Heart left ventricle (tissue), 16 donors: Measurements from ENCODE around the gene OR14K1. TPM values are rescaled to one million over a fixed set of nuclear protein-coding genes. Genes with fewer than 3 reads are reported as not detected.

Source experiments
- ATAC-seq, 4 donors: fragments of 200-7000 bp; cut with Tn5 transposase; one replicate each; pipeline ENCODE4 v1.9.1; 2020 to 2022; ENCODE audit warnings: moderate library complexity in 4 of 4, mild to moderate bottlenecking in 3 of 4, moderate number of reproducible peaks in 1 of 4
- DNase-seq, 5 donors: peaks; one replicate each; pipeline ENCODE4 v3.0.0-alpha.2; 2020
- H3K27ac ChIP-seq, 12 donors: fragments of 200-600 bp; sonication (generic) in 4 of 12; one replicate each; pipeline versions ENCODE4 v1.5.0 to v1.8.0; 2016 to 2022; ENCODE audit warnings: mild to moderate bottlenecking in 2 of 12
- H3K27me3 ChIP-seq, 9 donors: fragments of 200-600 bp; sonication (generic) in 2 of 9; one replicate each; pipeline versions ENCODE4 v1.5.1 to v1.8.0; 2016 to 2022; ENCODE audit warnings: mild to moderate bottlenecking in 3 of 9
- H3K36me3 ChIP-seq, 9 donors: fragments of 200-600 bp; sonication (generic) in 2 of 9; one replicate each; pipeline versions ENCODE4 v1.5.0 to v1.8.0; 2018 to 2022; ENCODE audit warnings: mild to moderate bottlenecking in 2 of 9
- H3K4me1 ChIP-seq, 12 donors: fragments of 200-600 bp; sonication (generic) in 4 of 12; one replicate each; pipeline versions ENCODE4 v1.5.0 to v1.8.0; 2016 to 2022; ENCODE audit warnings: mild to moderate bottlenecking in 3 of 12
- H3K4me3 ChIP-seq, 12 donors: fragments of 200-600 bp; sonication (generic) in 4 of 12; one replicate each; pipeline versions ENCODE4 v1.5.0 to v1.8.0; 2017 to 2022; ENCODE audit warnings: mild to moderate bottlenecking in 9 of 12, moderate library complexity in 4 of 12
- H3K9me3 ChIP-seq, 12 donors: fragments of 200-600 bp; sonication (generic) in 4 of 12; one replicate each; pipeline versions ENCODE4 v1.5.0 to v1.8.0; 2016 to 2022; ENCODE audit warnings: mild to moderate bottlenecking in 1 of 12
- POLR2A ChIP-seq, 2 donors: fragments of 450-650 bp; IDR thresholded peaks; one replicate each; pipeline ENCODE4 v1.6.1; 2017; ENCODE audit warnings: antibody characterized with exemption in 2 of 2, mild to moderate bottlenecking in 2 of 2, moderate library complexity in 2 of 2
- WGBS, 4 donors: extraction: QIAGEN DNeasy Blood & Tissue Kit in 2 of 4; methylation state at CpG; one replicate each; pipeline versions ENCODE4 v1.1.5 to v1.1.7; 2013 to 2018; 5-methylcytosine and 5-hydroxymethylcytosine counted together
- intact Hi-C, 10 donors: fragments of 100-400 bp; cut with DNase I; formaldehyde crosslinking; loops; one replicate each; pipeline versions ENCODE4 v1.11.1 to v1.14.2; 2022
- polyA plus RNA-seq, 2 donors: library from polyadenylated mRNA; stranded (reverse); fragments of 200-250 nt; gene quantifications; one replicate each; pipeline ENCODE4 v1.2.3, GENCODE V29; 2013
- total RNA-seq, 9 donors: library from RNA; depleted of rRNA in 2 of 9; stranded (reverse); fragments of >200 nt in 2 of 9; fragmentation: NEBNext Ultra II Directional in 3 of 9; extraction: Animal tissue kit (Norgen Biotek cat#: 25700) in 3 of 9; gene quantifications; one replicate each; pipeline versions ENCODE4 v1.1.0 to v1.2.4, GENCODE V29; 2016 to 2023
- TF ChIP-seq, protein P1 (sequence below), 12 donors: fragments of 200-600 bp; sonication (generic) in 4 of 12; IDR thresholded peaks; one replicate each; pipeline versions ENCODE4 v1.5.0 to v1.8.0; 2018 to 2022; ENCODE audit warnings: antibody characterized with exemption in 12 of 12, mild to moderate bottlenecking in 5 of 12
- donor health status: ischemic (EF 13 %, LVEDD 7.1; RV severe dilation, severe dysfunction).
- donor health status: healthy with polysubstance abuse.
- donor health status: DM: no; HTN: yes; CAD: no.
- donor health status: DM: no; HTN: no; CAD: no.
- donor health status: ischemic (EF 25% LVEDD 6.9; RV normal size, moderate dysfunction).
- donor health status: ischemic (EF 25% LVEDD 5.7; RV mildly dilated, moderate dysfunction).
- donor health status: healthy.
- donor health status: DM: yes; HTN: yes; CAD: no.
- donor health status: ischemic (EF 35%, LVEDD 5.7; RV mildly dilated, moderate dysfunction).
- donor health status: nonischemic (EF 11% LVEDD 7.7; RV severe dilation, severe dysfunction).
- donor health status: DM: yes; HTN: yes; CAD: no.
- donor health status: PGD.
- donor health status: ischemic (EF 29% LVEDD 5.4; RV normal size, mild dysfunction).
- donor health status: nonischemic (EF 23%, LVEDD 6.1; RV moderate dilation, normal function).

Gene OR14K1
- total and polyA plus RNA-seq, 11 donors = not detected

DNA sequence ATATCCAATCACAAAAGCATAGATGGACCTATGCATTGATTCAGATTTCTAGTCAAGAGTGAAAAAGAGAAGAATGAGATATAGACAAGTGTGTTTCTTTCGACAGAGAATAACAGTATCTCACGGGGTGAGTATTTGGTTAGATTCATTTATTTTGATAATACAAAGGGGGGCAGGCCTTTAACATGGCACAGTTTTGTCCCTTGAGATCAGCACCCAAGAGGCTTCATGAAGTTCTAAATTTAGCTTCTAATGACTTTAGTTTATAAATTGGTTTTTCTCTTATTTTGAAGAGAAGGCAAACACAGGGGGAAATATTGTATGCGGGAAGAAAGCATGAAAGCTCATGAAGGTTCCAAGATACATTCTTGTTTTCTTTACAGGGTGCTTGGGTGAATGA lies 22.0 kb downstream of the OR14K1 start, which contains the start of gene OR1C1:
TSS of gene OR1C1 (minus strand) at position 101 of the 400 bp plus-strand sequence. CDS start 2,150 bp downstream, outside the sequence.
- H3K4me3 ChIP-seq = no peak within 1 kb of the TSS
- ATAC-seq (no peak), DNase-seq (no peak)
- no peaks in the 10 kb centered on the region for H3K4me1 ChIP-seq
- no peaks in the 10 kb centered on the region for H3K9me3 ChIP-seq
- intact Hi-C loops = no loop called here
- 92 to 96% (median 94%) methylated on average over 3 of the region's 3 CpGs for WGBS, 4 donors
- H3K27me3 ChIP-seq = no peaks in the 10 kb centered on the region
- H3K27ac ChIP-seq = no peak within 1 kb of the TSS
- H3K36me3 ChIP-seq = no peaks in the 10 kb centered on the region
- TF ChIP-seq, protein P1, sequence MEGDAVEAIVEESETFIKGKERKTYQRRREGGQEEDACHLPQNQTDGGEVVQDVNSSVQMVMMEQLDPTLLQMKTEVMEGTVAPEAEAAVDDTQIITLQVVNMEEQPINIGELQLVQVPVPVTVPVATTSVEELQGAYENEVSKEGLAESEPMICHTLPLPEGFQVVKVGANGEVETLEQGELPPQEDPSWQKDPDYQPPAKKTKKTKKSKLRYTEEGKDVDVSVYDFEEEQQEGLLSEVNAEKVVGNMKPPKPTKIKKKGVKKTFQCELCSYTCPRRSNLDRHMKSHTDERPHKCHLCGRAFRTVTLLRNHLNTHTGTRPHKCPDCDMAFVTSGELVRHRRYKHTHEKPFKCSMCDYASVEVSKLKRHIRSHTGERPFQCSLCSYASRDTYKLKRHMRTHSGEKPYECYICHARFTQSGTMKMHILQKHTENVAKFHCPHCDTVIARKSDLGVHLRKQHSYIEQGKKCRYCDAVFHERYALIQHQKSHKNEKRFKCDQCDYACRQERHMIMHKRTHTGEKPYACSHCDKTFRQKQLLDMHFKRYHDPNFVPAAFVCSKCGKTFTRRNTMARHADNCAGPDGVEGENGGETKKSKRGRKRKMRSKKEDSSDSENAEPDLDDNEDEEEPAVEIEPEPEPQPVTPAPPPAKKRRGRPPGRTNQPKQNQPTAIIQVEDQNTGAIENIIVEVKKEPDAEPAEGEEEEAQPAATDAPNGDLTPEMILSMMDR (IDR thresholded peaks at IDR 0.05) = no peak
- TF ChIP-seq POLR2A (IDR thresholded peaks at IDR 0.05) = no peak

DNA sequence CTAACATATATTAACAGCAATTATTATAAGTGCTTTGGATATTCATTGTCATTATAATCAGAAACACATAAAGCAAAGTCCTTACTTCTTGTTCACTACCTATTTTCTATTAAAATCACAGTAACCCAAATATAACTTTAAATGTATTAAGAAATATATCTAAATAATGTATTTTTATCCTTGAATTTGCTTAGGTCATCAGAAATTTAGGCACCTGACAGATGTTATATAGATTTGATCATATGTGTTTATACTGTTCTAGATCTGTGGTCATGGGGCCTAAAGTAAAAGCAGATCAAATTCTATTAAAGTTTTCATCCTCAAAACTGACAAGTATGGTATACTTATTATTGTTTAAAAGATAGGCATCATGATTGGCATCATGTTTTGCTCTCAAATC lies 31.2 kb downstream of the OR14K1 start:
- Histone ChIP-seq H3K36me3 (no peaks in the 10 kb centered on the region), H3K4me3 (no peak overlapping the region), H3K9me3 (peaks cover 0 to 3% (median 0%) of the 10 kb centered on the region in 12 donors), H3K4me1 (no peaks in the 10 kb centered on the region), H3K27ac (no peak overlapping the region), H3K27me3 (no peaks in the 10 kb centered on the region)
- DNase-seq (no peak), ATAC-seq (no peak)
- intact Hi-C loops = no loop called here
- TF ChIP-seq, protein P1 (IDR thresholded peaks at IDR 0.05) = no peak
- TF ChIP-seq POLR2A (IDR thresholded peaks at IDR 0.05) = no peak

Other genes with a start within 250 kb of the OR14K1 start
- gene OR2C3, start 202.2 kb upstream of the OR14K1 start, total RNA-seq = under 1 TPM in 1 of 9 donors, not detected in 8; 0.04 TPM
- gene OR2C3, start 202.2 kb upstream of the OR14K1 start, polyA plus RNA-seq = not detected
- under 1 TPM in 4 of 9 donors, not detected in 5; 0.06 to 0.34 (median 0.07) TPM for gene GCSAML, start 189.5 kb upstream of the OR14K1 start, total RNA-seq
- gene GCSAML, start 189.5 kb upstream of the OR14K1 start, polyA plus RNA-seq = under 1 TPM in 1 of 2 donors, not detected in 1; 0.04 TPM
- gene OR2G2, start 150.3 kb upstream of the OR14K1 start, total RNA-seq = not detected
- not detected for gene OR2G2, start 150.3 kb upstream of the OR14K1 start, polyA plus RNA-seq
- not detected for gene OR2G3, start 133.0 kb upstream of the OR14K1 start, total RNA-seq
- not detected for gene OR2G3, start 133.0 kb upstream of the OR14K1 start, polyA plus RNA-seq
- not detected for gene OR13G1, start 58.9 kb upstream of the OR14K1 start, total RNA-seq
- gene OR13G1, start 58.9 kb upstream of the OR14K1 start, polyA plus RNA-seq = not detected
- gene OR6F1, start 22.0 kb upstream of the OR14K1 start, total RNA-seq = not detected
- not detected for gene OR6F1, start 22.0 kb upstream of the OR14K1 start, polyA plus RNA-seq
- gene OR14A2, start 9.5 kb downstream of the OR14K1 start, total RNA-seq = not detected
- gene OR14A2, start 9.5 kb downstream of the OR14K1 start, polyA plus RNA-seq = not detected
- gene OR1C1, start 21.9 kb downstream of the OR14K1 start, total RNA-seq = not detected
- gene OR1C1, start 21.9 kb downstream of the OR14K1 start, polyA plus RNA-seq = not detected
- not detected for gene OR14A16, start 85.5 kb downstream of the OR14K1 start, total RNA-seq
- not detected for gene OR14A16, start 85.5 kb downstream of the OR14K1 start, polyA plus RNA-seq
- gene OR11L1, start 103.3 kb downstream of the OR14K1 start, total RNA-seq = not detected
- gene OR11L1, start 103.3 kb downstream of the OR14K1 start, polyA plus RNA-seq = not detected
- gene TRIM58, start 118.6 kb downstream of the OR14K1 start, total RNA-seq = 1 to 10 TPM in 2 of 9 donors, under 1 TPM in 6, not detected in 1; 0.15 to 9.6 (median 0.37) TPM
- gene TRIM58, start 118.6 kb downstream of the OR14K1 start, polyA plus RNA-seq = under 1 TPM in 1 of 2 donors, not detected in 1; 0.11 TPM
- 1 to 10 TPM in 1 of 9 donors, under 1 TPM in 1, not detected in 7; 0.91 to 1.7 TPM for gene OR2W3, start 157.0 kb downstream of the OR14K1 start, total RNA-seq
- gene OR2W3, start 157.0 kb downstream of the OR14K1 start, polyA plus RNA-seq = not detected
- gene OR2T8, start 181.6 kb downstream of the OR14K1 start, total RNA-seq = not detected
- gene OR2T8, start 181.6 kb downstream of the OR14K1 start, polyA plus RNA-seq = not detected
- gene OR2AJ1, start 186.3 kb downstream of the OR14K1 start, total RNA-seq = not detected
- gene OR2AJ1, start 186.3 kb downstream of the OR14K1 start, polyA plus RNA-seq = not detected
- gene OR2L8, start 210.2 kb downstream of the OR14K1 start, total RNA-seq = not detected
- gene OR2L8, start 210.2 kb downstream of the OR14K1 start, polyA plus RNA-seq = not detected
- gene OR2AK2, start 226.6 kb downstream of the OR14K1 start, total RNA-seq = under 1 TPM in 1 of 9 donors, not detected in 8; 0.25 TPM
- gene OR2AK2, start 226.6 kb downstream of the OR14K1 start, polyA plus RNA-seq = not detected